ENCODE data around the gene PMVK. TPM values are rescaled to one million over a fixed set of nuclear protein-coding genes. Genes with fewer than 3 reads are reported as not detected.
A peak's percentile ranks its signal among the peaks of the same experiment; 100 is the strongest.

PMVK gene
- total and polyA plus RNA-seq, 2 donors, result 14.7 to 27.5 TPM

DNA sequence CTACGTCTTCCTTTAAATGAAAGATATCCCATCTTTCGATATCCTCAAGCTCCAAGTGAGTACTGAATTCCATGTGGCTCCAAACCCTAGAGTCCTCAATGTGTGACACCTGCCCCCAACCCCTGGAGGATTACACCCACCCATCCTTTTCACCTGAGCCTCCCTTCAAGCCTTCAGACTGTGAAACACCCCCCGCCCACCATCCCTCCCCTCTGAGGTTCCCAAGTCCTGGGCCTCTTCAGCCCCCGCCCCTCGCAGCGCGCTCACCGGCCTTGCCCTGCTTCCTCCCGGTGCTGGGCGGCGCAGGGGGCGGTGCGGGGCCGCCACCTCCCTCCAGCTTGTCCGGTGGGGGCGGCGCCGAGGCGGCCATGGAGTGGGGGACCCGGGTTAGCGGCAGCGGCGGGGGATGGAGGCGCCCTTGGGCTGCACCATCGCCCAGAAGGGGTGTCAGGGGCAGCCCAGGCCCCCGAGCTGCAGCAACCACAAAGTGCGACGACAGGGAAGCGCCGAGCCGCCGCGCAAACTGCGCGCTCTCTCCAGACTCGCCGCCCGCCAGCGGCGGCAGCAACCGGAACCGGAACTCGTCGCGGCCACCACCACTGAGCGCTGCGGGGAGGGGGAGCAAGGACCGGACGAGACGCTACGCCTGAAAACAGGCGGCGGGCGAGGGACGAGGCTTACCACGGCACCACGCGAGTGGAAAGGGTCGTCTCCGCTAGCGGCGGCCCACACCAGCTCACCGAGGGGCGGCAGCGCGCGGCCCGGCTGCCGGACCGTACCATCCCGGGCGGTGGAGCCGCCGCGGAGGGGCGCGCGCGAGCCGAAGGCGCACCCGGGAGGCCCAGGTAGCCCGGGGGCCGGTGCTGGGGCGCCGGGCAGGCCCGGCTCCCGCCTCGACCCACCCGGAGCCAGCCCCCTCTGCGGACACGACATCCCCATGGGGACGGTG is 25.0 kb upstream of the PMVK start, which contains the start of gene PYGO2:
Gene PYGO2, minus strand, starts transcription at position 576 of the 949 bp plus-strand sequence. Its CDS starts 206 bp downstream, at position 370.
- Histone ChIP-seq H3K27ac (ENCODE audit: low read depth in 1 of 2, low read length in 1 of 2) (peak within 1 kb of the TSS; percentile 97 to 99), H3K36me3 (ENCODE audit: control insufficient read depth in 2 of 2, insufficient read depth in 2 of 2, low read length in 1 of 2) (peaks cover 43 to 59% of the 10 kb centered on the region in 2 donors), H3K27me3 (ENCODE audit: control insufficient read depth in 2 of 2, insufficient read depth in 1 of 2, low read length in 1 of 2) (no peaks in the 10 kb centered on the region), H3K4me3 (ENCODE audit: low read length in 2 of 2) (peak within 1 kb of the TSS; percentile 78 to 85), H3K9me3 (ENCODE audit: control insufficient read depth in 2 of 2, insufficient read depth in 1 of 2, low read length in 1 of 2) (peaks cover 0 to 5% of the 10 kb centered on the region in 2 donors), H3K4me1 (ENCODE audit: control insufficient read depth in 2 of 2, insufficient read depth in 2 of 2, low read length in 2 of 2) (peaks cover 11 to 44% of the 10 kb centered on the region in 2 donors)
- DNase-seq (ENCODE audit: low read depth in 6 of 9, low spot score in 9 of 9), result peak in 7 of 9 donors; percentile 69 to 90 (median 81)
- under 1% methylated on average over 93 of the region's 93 CpGs for WGBS

DNA sequence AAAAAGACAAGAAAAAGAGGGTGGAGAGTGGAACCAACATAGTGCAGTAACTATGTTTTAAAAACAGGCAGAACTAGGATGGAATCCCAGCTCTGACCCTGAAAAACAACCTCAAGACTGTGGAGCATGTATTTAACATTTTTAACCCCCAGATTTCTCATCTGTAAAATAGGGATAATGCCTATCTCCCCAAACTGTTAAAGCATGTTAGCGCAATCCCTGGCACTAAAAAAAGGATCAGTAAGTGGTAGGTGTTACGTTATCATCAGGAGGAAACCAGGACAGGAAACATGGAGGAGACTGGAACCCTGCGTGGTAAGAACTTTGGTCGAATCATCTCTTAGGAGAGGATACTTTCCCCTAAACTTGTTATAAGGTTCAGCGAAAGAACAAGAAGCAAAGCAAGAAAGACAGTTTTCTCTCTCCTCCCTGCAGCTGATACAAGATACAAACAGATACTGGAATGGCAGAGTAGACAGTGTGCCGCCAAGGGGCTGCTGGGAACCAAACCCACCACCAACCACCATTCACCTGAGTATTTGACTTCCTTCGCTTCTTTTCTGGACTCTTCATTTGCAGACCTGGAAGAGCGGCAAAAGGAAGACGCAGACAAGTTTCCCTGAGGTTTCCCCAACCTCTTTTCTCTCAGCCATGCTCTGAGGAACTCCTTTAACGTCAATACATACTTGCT is 24.1 kb upstream of the PMVK start:
- 23% methylated on average over 10 of the region's 10 CpGs for WGBS
- H3K27ac ChIP-seq (ENCODE audit: low read depth in 1 of 2, low read length in 1 of 2), result peak overlapping the region; percentile 50 to 97
- H3K4me1 ChIP-seq (ENCODE audit: control insufficient read depth in 2 of 2, insufficient read depth in 2 of 2, low read length in 2 of 2), result peaks cover 13 to 48% of the 10 kb centered on the region in 2 donors
- peak overlapping the region; percentile 78 to 85 for H3K4me3 ChIP-seq (ENCODE audit: low read length in 2 of 2)
- peaks cover 34 to 50% of the 10 kb centered on the region in 2 donors for H3K36me3 ChIP-seq (ENCODE audit: control insufficient read depth in 2 of 2, insufficient read depth in 2 of 2, low read length in 1 of 2)
- no peaks in the 10 kb centered on the region for H3K27me3 ChIP-seq (ENCODE audit: control insufficient read depth in 2 of 2, insufficient read depth in 1 of 2, low read length in 1 of 2)
- no peak for DNase-seq (ENCODE audit: low read depth in 6 of 9, low spot score in 9 of 9)
- H3K9me3 ChIP-seq (ENCODE audit: control insufficient read depth in 2 of 2, insufficient read depth in 1 of 2, low read length in 1 of 2), result peaks cover 0 to 5% of the 10 kb centered on the region in 2 donors

DNA sequence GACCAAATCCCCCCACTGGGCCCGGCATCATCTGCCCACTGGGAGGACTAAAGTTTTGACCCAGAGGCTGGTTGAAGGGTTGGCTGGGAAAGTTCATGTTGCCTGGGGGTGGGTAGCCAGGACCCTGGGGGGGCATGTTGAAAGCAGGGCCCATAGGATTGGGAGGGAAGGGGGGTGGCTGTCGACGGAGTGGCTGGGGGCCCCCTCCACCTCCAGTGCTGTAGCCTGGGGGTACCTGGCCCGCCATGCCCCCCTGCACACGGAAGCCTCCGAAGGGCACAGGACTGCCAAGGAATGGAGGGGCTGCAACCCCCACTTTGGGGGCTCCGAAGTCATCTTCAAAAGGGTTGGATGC is 22.9 kb upstream of the PMVK start:
- H3K9me3 ChIP-seq (ENCODE audit: control insufficient read depth in 2 of 2, insufficient read depth in 1 of 2, low read length in 1 of 2), result peaks cover 0 to 5% of the 10 kb centered on the region in 2 donors
- WGBS, result 97% methylated on average over 7 of the region's 7 CpGs
- H3K27me3 ChIP-seq (ENCODE audit: control insufficient read depth in 2 of 2, insufficient read depth in 1 of 2, low read length in 1 of 2), result no peaks in the 10 kb centered on the region
- H3K4me1 ChIP-seq (ENCODE audit: control insufficient read depth in 2 of 2, insufficient read depth in 2 of 2, low read length in 2 of 2), result peaks cover 19 to 60% of the 10 kb centered on the region in 2 donors
- H3K36me3 ChIP-seq (ENCODE audit: control insufficient read depth in 2 of 2, insufficient read depth in 2 of 2, low read length in 1 of 2), result peaks cover 26 to 42% of the 10 kb centered on the region in 2 donors
- H3K27ac ChIP-seq (ENCODE audit: low read depth in 1 of 2, low read length in 1 of 2), result no peak overlapping the region
- no peak overlapping the region for H3K4me3 ChIP-seq (ENCODE audit: low read length in 2 of 2)
- no peak for DNase-seq (ENCODE audit: low read depth in 6 of 9, low spot score in 9 of 9)

DNA sequence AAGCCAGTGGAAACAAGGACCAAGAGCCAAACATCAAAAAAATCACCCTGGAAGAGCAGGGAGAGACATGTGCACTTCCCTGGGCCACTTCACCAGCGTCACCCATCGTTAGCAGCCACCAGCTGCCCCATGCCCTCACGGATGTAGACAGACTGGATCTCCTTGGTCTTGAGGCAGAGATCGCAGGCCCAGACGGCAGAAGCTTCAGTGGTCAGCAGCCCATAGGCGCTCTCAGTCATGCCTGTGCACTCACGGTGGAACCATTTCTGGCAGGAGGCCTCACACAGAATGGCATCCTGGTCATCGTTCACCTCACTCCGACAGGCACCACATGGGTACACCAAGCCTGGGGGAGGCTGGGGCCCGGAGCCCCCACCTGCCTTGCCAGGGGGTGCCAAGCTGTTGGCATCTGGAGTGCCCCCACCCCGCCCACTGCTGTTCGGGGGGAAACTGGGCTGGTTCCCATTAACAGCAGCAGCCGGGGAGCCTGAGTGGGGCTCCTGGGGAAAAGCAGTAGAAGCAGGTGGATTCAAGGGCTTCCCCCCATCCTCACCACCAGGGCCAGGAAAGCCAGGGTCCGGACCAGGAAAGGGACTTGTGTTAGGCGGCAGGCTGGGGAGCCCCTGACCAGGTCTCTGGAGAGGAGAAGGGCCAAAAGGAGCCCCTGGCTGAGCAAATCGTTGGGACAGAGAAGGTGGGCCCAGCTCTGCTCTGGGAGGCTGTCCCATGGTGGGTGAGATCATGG is 22.3 kb upstream of the PMVK start:
- H3K4me1 ChIP-seq (ENCODE audit: control insufficient read depth in 2 of 2, insufficient read depth in 2 of 2, low read length in 2 of 2), result peaks cover 25 to 65% of the 10 kb centered on the region in 2 donors
- no peak for DNase-seq (ENCODE audit: low read depth in 6 of 9, low spot score in 9 of 9)

DNA sequence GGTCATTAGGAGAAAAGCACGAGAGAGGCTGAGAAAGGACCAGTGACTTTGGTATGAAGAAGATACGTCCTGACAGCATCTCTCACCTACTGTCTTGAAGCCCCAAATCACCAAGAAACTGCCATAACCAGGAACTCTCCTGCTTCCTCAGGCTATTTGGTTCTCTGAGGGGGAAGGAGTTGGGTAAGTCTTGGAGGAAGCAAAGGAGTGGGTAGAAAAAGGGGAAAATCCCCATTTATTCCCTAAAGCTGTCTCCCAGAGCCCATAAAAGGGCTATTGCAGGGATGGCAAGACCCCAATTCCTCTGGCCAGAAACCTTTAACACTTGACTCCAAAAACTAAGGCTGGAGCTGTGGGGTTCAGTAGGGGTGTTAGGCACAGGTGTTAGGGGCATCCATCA is 21.5 kb upstream of the PMVK start:
- peaks cover 0 to 5% of the 10 kb centered on the region in 2 donors for H3K9me3 ChIP-seq (ENCODE audit: control insufficient read depth in 2 of 2, insufficient read depth in 1 of 2, low read length in 1 of 2)
- peaks cover 33 to 66% of the 10 kb centered on the region in 2 donors for H3K4me1 ChIP-seq (ENCODE audit: control insufficient read depth in 2 of 2, insufficient read depth in 2 of 2, low read length in 2 of 2)
- H3K36me3 ChIP-seq (ENCODE audit: control insufficient read depth in 2 of 2, insufficient read depth in 2 of 2, low read length in 1 of 2), result peaks cover 16 to 32% of the 10 kb centered on the region in 2 donors
- H3K27me3 ChIP-seq (ENCODE audit: control insufficient read depth in 2 of 2, insufficient read depth in 1 of 2, low read length in 1 of 2), result no peaks in the 10 kb centered on the region
- WGBS, result 97% methylated on average over 2 of the region's 2 CpGs
- H3K4me3 ChIP-seq (ENCODE audit: low read length in 2 of 2), result no peak overlapping the region
- DNase-seq (ENCODE audit: low read depth in 6 of 9, low spot score in 9 of 9), result no peak
- no peak overlapping the region for H3K27ac ChIP-seq (ENCODE audit: low read depth in 1 of 2, low read length in 1 of 2)

More for the DNA sequence above, 22.3 kb upstream of the PMVK start:
- Histone ChIP-seq H3K9me3 (ENCODE audit: control insufficient read depth in 2 of 2, insufficient read depth in 1 of 2, low read length in 1 of 2) (peaks cover 0 to 5% of the 10 kb centered on the region in 2 donors), H3K4me3 (ENCODE audit: low read length in 2 of 2) (no peak overlapping the region), H3K36me3 (ENCODE audit: control insufficient read depth in 2 of 2, insufficient read depth in 2 of 2, low read length in 1 of 2) (peaks cover 23 to 39% of the 10 kb centered on the region in 2 donors), H3K27me3 (ENCODE audit: control insufficient read depth in 2 of 2, insufficient read depth in 1 of 2, low read length in 1 of 2) (no peaks in the 10 kb centered on the region), H3K27ac (ENCODE audit: low read depth in 1 of 2, low read length in 1 of 2) (no peak overlapping the region)
- WGBS, result 97% methylated on average over 16 of the region's 16 CpGs

DNA sequence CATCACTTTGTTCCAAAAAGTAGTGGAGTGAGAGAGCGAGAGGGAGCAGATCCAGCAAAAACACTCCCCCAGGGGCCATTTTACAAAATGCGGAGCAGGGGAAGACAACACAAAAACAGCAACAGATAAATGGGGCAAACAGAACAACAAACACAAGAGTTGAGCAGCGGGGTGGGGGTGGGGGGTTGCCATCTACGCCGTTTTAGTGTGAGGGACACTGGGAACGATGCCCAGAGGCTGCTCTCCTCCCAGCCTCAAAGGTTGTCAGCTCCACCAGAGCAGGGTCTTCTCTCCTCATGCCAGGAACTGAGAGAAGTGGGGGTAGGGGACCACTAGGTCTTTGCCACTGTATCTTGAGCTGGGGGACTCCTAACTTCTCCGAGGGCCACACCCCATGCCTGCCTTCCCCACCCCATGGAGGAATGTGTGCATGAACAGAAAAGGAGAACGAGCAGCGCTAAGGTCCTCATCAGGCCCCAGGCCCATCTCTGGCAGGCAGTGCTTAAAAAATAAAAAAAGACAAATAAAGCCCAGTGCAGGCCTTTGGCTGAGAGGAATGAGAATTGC is 20.7 kb upstream of the PMVK start:
- peaks cover 0 to 5% of the 10 kb centered on the region in 2 donors for H3K9me3 ChIP-seq (ENCODE audit: control insufficient read depth in 2 of 2, insufficient read depth in 1 of 2, low read length in 1 of 2)
- H3K36me3 ChIP-seq (ENCODE audit: control insufficient read depth in 2 of 2, insufficient read depth in 2 of 2, low read length in 1 of 2), result peaks cover 18 to 32% of the 10 kb centered on the region in 2 donors
- DNase-seq (ENCODE audit: low read depth in 6 of 9, low spot score in 9 of 9), result no peak
- H3K27me3 ChIP-seq (ENCODE audit: control insufficient read depth in 2 of 2, insufficient read depth in 1 of 2, low read length in 1 of 2), result no peaks in the 10 kb centered on the region
- H3K27ac ChIP-seq (ENCODE audit: low read depth in 1 of 2, low read length in 1 of 2), result peak overlapping the region in 1 of 2 donors; percentile 99
- no peak overlapping the region for H3K4me3 ChIP-seq (ENCODE audit: low read length in 2 of 2)
- H3K4me1 ChIP-seq (ENCODE audit: control insufficient read depth in 2 of 2, insufficient read depth in 2 of 2, low read length in 2 of 2), result peaks cover 41 to 67% of the 10 kb centered on the region in 2 donors
- 90% methylated on average over 9 of the region's 9 CpGs for WGBS

DNA sequence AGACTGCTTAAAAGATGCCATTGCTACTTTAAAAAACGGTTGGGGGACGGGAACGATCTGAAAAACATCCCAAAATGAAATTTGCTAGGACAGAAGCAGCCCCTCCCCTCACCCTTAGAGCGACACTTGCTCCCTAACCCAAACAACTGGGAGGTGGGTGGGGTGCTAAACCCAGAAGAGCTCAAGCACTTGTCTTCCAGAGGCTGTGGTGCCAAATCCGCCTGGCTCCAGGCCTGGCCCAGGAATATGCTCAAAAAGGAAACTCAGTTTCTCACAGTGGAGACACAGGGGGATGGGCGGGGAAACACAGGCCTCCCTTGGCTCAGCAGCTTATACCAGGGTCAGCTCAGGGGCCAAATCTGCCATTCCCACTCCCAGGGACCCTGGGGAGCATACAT is 20.0 kb upstream of the PMVK start:
- H3K27ac ChIP-seq (ENCODE audit: low read depth in 1 of 2, low read length in 1 of 2), result peak overlapping the region; percentile 92 to 99
- peaks cover 48 to 72% of the 10 kb centered on the region in 2 donors for H3K4me1 ChIP-seq (ENCODE audit: control insufficient read depth in 2 of 2, insufficient read depth in 2 of 2, low read length in 2 of 2)
- H3K9me3 ChIP-seq (ENCODE audit: control insufficient read depth in 2 of 2, insufficient read depth in 1 of 2, low read length in 1 of 2), result peaks cover 0 to 2% of the 10 kb centered on the region in 2 donors
- no peak for DNase-seq (ENCODE audit: low read depth in 6 of 9, low spot score in 9 of 9)
- H3K4me3 ChIP-seq (ENCODE audit: low read length in 2 of 2), result peak overlapping the region; percentile 57 to 70
- WGBS, result 46% methylated on average over 6 of the region's 6 CpGs
- no peaks in the 10 kb centered on the region for H3K27me3 ChIP-seq (ENCODE audit: control insufficient read depth in 2 of 2, insufficient read depth in 1 of 2, low read length in 1 of 2)
- H3K36me3 ChIP-seq (ENCODE audit: control insufficient read depth in 2 of 2, insufficient read depth in 2 of 2, low read length in 1 of 2), result peaks cover 22 to 36% of the 10 kb centered on the region in 2 donors

DNA sequence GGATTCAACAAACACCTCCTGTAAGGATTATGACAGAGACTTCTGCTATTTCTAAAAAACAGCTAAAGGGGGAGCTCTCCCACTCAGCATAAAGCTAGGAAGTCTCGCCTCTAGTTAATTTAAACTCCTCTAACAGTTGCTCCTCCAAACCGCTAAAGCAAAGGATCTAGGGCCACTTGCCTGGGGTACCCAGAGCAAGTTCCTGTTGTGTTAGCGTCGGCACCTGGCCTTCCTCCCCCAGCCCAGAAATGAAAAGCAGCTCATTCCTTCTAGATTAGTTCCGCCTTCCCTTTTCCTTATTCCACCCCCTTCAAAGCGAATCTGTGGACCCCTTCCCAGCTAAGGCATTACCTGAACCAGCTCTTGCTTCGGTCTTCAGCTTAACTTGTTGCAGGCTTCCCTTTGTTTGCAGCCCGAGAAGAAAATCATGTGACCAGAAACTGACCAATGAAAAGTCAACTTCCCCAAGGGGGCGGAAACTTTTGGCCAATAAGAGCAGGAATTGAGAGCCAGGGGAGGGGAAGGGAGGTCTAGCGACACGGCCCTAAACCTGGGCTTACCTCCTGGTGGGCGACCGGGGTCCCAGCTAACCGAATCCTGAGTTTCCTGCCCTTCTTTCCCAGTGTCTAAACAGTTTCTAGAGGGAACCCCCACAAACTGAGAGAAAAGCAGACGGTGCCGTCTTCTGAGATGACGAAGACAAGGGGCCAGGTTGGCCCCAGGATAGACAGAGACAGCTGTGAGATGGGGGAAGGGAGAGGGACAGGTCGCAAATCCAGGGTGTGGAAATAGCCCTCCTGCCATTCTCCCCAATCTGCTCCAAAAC is 19.4 kb upstream of the PMVK start, which contains the start of gene PBXIP1:
Gene PBXIP1, minus strand, starts transcription at position 382 of the 826 bp plus-strand sequence. CDS start 2,378 bp downstream, outside the sequence.
- Histone ChIP-seq H3K27ac (ENCODE audit: low read depth in 1 of 2, low read length in 1 of 2) (peak within 1 kb of the TSS; percentile 92 to 99), H3K36me3 (ENCODE audit: control insufficient read depth in 2 of 2, insufficient read depth in 2 of 2, low read length in 1 of 2) (peaks cover 28 to 42% of the 10 kb centered on the region in 2 donors), H3K4me1 (ENCODE audit: control insufficient read depth in 2 of 2, insufficient read depth in 2 of 2, low read length in 2 of 2) (peaks cover 50 to 76% of the 10 kb centered on the region in 2 donors), H3K9me3 (ENCODE audit: control insufficient read depth in 2 of 2, insufficient read depth in 1 of 2, low read length in 1 of 2) (no peaks in the 10 kb centered on the region), H3K4me3 (ENCODE audit: low read length in 2 of 2) (peak within 1 kb of the TSS; percentile 57 to 70), H3K27me3 (ENCODE audit: control insufficient read depth in 2 of 2, insufficient read depth in 1 of 2, low read length in 1 of 2) (no peaks in the 10 kb centered on the region)
- DNase-seq (ENCODE audit: low read depth in 6 of 9, low spot score in 9 of 9), result peak; percentile 86 to 99 (median 97)
- under 1% methylated on average over 18 of the region's 18 CpGs for WGBS
